PC-9 (cell line): ENCODE results near the gene BLM. TPM values are rescaled to one million over a fixed set of nuclear protein-coding genes. Genes with fewer than 3 reads are reported as not detected.
"Not testable (repeated sequence)": the region's sequence is repeated elsewhere in the genome, so short reads cannot be mapped to it uniquely, and the experiment has no call there.

Source experiments
- BruUV-seq: library from RNA; stranded (reverse); fragments of 400-500 nt; replicated peaks from 2 replicates; lab custom pipeline; 2021; lab: Mats Ljungman, UMichigan
- CTCF ChIA-PET: fragments of 300-600 bp; sonication (Branson Sonifier 250); formaldehyde crosslinking; loops from one replicate; lab custom pipeline; 2022; ENCODE audit warnings: antibody characterized with exemption; lab: Charles Lee
- POLR2A ChIA-PET: fragments of 300-600 bp; sonication (Branson Sonifier 250); formaldehyde crosslinking; loops from one replicate; lab custom pipeline; 2022; ENCODE audit warnings: antibody characterized with exemption; ENCODE audit not compliant: unreplicated experiment; lab: Charles Lee
- DNase-seq, 2 experiments: peaks; one replicate each; pipeline versions ENCODE4 v3.0.0 to v3.0.0-alpha.2; 2015 to 2022; ENCODE audit warnings: mixed read lengths in 1 of 2
- H2AFZ ChIP-seq: fragments of 200-600 bp; sonication (generic); 2 replicates; pipeline ENCODE4 v1.8.1; 2017; ENCODE audit warnings: antibody characterized with exemption
- H3F3A ChIP-seq: fragments of 200-600 bp; sonication (generic); 2 replicates; pipeline ENCODE4 v1.8.1; 2017; ENCODE audit warnings: antibody characterized with exemption, mild to moderate bottlenecking, low read depth; ENCODE audit not compliant: insufficient read depth
- H3K27ac ChIP-seq: fragments of 200-600 bp; sonication (generic); 2 replicates; pipeline ENCODE4 v1.6.1; 2016; ENCODE audit warnings: mixed run types
- H3K27me3 ChIP-seq: fragments of 200-600 bp; sonication (generic); 2 replicates; pipeline ENCODE4 v1.6.1; 2016; ENCODE audit warnings: low read depth, mixed run types; ENCODE audit not compliant: insufficient read depth
- H3K36me3 ChIP-seq: fragments of 200-600 bp; sonication (generic); 2 replicates; pipeline ENCODE4 v1.6.1; 2016; ENCODE audit warnings: low read depth, mixed run types
- H3K4me1 ChIP-seq: fragments of 200-600 bp; sonication (generic); replicated peaks from 2 replicates; pipeline ENCODE4 v1.6.1; 2016; ENCODE audit warnings: mixed run types; ENCODE audit not compliant: insufficient read depth
- H3K4me2 ChIP-seq: fragments of 200-600 bp; sonication (generic); 2 replicates; pipeline ENCODE4 v1.6.1; 2017; ENCODE audit warnings: mixed run types
- H3K4me3 ChIP-seq: fragments of 200-600 bp; sonication (generic); 2 replicates; pipeline ENCODE4 v1.6.1; 2016; ENCODE audit warnings: mixed run types
- H3K79me2 ChIP-seq: fragments of 200-600 bp; sonication (generic); 2 replicates; pipeline ENCODE4 v1.6.1; 2017; ENCODE audit warnings: low read depth, mixed run types
- H3K9me2 ChIP-seq: fragments of 200-600 bp; sonication (generic); 2 replicates; pipeline ENCODE4 v1.8.1; 2017; ENCODE audit warnings: mild to moderate bottlenecking; ENCODE audit not compliant: insufficient read depth
- H3K9me3 ChIP-seq: fragments of 200-600 bp; sonication (generic); 2 replicates; pipeline ENCODE4 v1.8.1; 2016; ENCODE audit warnings: low read depth; ENCODE audit not compliant: insufficient read depth
- H4K20me1 ChIP-seq: fragments of 200-600 bp; sonication (generic); 2 replicates; pipeline ENCODE4 v1.8.1; 2017; ENCODE audit not compliant: insufficient read depth
- EZH2 ChIP-seq: fragments of 200-600 bp; sonication (generic); IDR thresholded peaks from 2 replicates; pipeline ENCODE4 v1.8.0; 2017; ENCODE audit warnings: antibody characterized with exemption, low read depth
- intact Hi-C: fragments of 100-400 bp; cut with micrococcal nuclease; formaldehyde crosslinking; loops from one replicate; pipeline ENCODE4 v1.10.0; 2022; ENCODE audit not compliant: unreplicated experiment
- total RNA-seq: library from RNA; stranded (reverse); gene quantifications from 2 replicates; pipeline ENCODE4 v1.2.3, GENCODE V29; 2021
- TF ChIP-seq, protein P1 (sequence below): fragments of 200-600 bp; sonication (generic); conservative IDR thresholded peaks from 2 replicates; pipeline ENCODE4 v1.6.1; 2017; ENCODE audit warnings: mixed run types, antibody characterized with exemption, mild to moderate bottlenecking, moderate library complexity

BLM gene
- total RNA-seq, 1 experiment from 2014 or later: 19.1 TPM

DNA sequence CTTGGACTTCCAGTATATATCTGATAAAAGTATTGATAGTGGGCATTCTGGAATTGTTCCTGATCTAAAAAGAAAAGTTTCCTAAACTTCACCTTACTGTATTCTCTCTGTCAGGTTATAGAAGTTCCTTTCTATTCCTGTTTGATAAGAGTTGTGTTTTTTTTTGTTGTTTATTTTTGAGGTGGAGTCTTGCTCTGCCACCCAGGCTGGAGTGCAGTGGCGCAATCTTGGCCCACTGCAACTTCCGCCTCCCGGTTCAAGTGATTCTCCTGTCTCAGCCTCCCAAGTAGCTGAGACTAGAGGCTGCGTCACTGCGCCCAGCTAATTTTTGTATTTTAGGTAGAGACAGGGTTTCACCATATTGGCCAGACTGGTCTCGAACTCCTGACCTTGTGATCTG lies 13.1 kb downstream of the BLM start:
- Histone ChIP-seq H3K79me2 (peaks cover 12% of the 10 kb centered on the region), H3K4me3 (no peak overlapping the region), H3K36me3 (peaks cover 4% of the 10 kb centered on the region; the same call in 1 of the 2 replicates), H4K20me1 (no peaks in the 10 kb centered on the region; the same call in 1 of the 2 replicates), H3K27me3 (no peaks in the 10 kb centered on the region), H3K9me2 (no peaks in the 10 kb centered on the region), H2AFZ (no peak overlapping the region), H3K9me3 (no peaks in the 10 kb centered on the region; the same call in 1 of the 2 replicates), H3K4me2 (no peak overlapping the region), H3K27ac (no peak overlapping the region), H3F3A (0 out of 2 replicates have a peak, but pooled peaks cover 7% of the 10 kb centered on the region), H3K4me1 (no peaks in the 10 kb centered on the region)
- ChIA-PET POLR2A (no interaction called here), CTCF (no interaction called here)
- no TSS peak for BruUV-seq
- intact Hi-C loops: no loop called here
- TF ChIP-seq EZH2: no peak
- TF ChIP-seq, protein P1, sequence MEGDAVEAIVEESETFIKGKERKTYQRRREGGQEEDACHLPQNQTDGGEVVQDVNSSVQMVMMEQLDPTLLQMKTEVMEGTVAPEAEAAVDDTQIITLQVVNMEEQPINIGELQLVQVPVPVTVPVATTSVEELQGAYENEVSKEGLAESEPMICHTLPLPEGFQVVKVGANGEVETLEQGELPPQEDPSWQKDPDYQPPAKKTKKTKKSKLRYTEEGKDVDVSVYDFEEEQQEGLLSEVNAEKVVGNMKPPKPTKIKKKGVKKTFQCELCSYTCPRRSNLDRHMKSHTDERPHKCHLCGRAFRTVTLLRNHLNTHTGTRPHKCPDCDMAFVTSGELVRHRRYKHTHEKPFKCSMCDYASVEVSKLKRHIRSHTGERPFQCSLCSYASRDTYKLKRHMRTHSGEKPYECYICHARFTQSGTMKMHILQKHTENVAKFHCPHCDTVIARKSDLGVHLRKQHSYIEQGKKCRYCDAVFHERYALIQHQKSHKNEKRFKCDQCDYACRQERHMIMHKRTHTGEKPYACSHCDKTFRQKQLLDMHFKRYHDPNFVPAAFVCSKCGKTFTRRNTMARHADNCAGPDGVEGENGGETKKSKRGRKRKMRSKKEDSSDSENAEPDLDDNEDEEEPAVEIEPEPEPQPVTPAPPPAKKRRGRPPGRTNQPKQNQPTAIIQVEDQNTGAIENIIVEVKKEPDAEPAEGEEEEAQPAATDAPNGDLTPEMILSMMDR: no peak
- DNase-seq: no peak

- BruUV-seq: no TSS peak
- intact Hi-C loops: no loop called here
- Histone ChIP-seq H3K4me2 (no peak overlapping the region), H3F3A (0 out of 2 replicates have a peak, but pooled peaks cover 7% of the 10 kb centered on the region), H3K36me3 (peaks cover 8% of the 10 kb centered on the region; the same call in 1 of the 2 replicates), H3K9me2 (no peaks in the 10 kb centered on the region), H3K79me2 (peaks cover 3% of the 10 kb centered on the region; the same call in 1 of the 2 replicates), H4K20me1 (no peaks in the 10 kb centered on the region; the same call in 1 of the 2 replicates), H3K4me1 (no peaks in the 10 kb centered on the region), H3K9me3 (no peaks in the 10 kb centered on the region; the same call in 1 of the 2 replicates), H3K27me3 (no peaks in the 10 kb centered on the region), H3K27ac (no peak overlapping the region), H2AFZ (no peak overlapping the region), H3K4me3 (no peak overlapping the region)
- no peak for DNase-seq
- ChIA-PET POLR2A (no interaction called here), CTCF (no interaction called here)
- TF ChIP-seq EZH2: no peak
Observed at GRCh38 chr15:90735923-90736322, 18.8 kb downstream of the BLM start.

DNA sequence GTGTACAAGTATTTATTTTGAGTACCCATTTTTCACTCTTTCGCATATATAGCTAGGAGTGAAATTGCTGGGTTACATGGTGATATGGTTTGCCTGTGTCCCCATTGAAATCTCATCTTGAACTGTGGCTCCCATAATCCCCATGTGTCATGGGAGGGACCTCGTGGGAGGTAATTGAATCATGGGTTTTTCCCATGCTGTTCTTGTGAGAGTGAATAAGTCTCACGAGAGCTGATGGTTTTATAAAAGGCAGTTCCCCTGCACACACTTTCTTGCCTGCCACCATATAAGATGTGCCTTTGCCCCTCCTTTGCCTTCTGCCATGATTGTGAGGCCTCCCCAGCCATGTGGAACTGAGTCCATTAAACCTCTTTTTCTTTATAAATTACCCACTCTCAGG lies 23.4 kb downstream of the BLM start:
- H3K4me1 ChIP-seq, H3K27me3 ChIP-seq, H3K79me2 ChIP-seq, CTCF ChIA-PET, DNase-seq, H3K9me3 ChIP-seq, H3K36me3 ChIP-seq, H3F3A ChIP-seq, H2AFZ ChIP-seq, H3K27ac ChIP-seq, H3K4me2 ChIP-seq, BruUV-seq, H3K4me3 ChIP-seq, POLR2A ChIA-PET, H3K9me2 ChIP-seq, H4K20me1 ChIP-seq, intact Hi-C loops: not testable (repeated sequence)

GRCh38 chr15:90742087-90742486 lies 24.9 kb downstream of the BLM start:
- Histone ChIP-seq H3K4me2 (no peak overlapping the region), H3F3A (no peaks in the 10 kb centered on the region; the same call in 1 of the 2 replicates), H3K9me3 (no peaks in the 10 kb centered on the region), H3K36me3 (no peaks in the 10 kb centered on the region), H3K4me3 (no peak overlapping the region), H3K27ac (no peak overlapping the region), H4K20me1 (no peaks in the 10 kb centered on the region), H3K27me3 (no peaks in the 10 kb centered on the region), H3K4me1 (no peaks in the 10 kb centered on the region), H3K79me2 (no peaks in the 10 kb centered on the region), H2AFZ (no peak overlapping the region), H3K9me2 (no peaks in the 10 kb centered on the region)
- TF ChIP-seq, protein P1: no peak
- no peak for TF ChIP-seq EZH2
- no peak for DNase-seq
- ChIA-PET POLR2A (no interaction called here), CTCF (no interaction called here)
- intact Hi-C loops: no loop called here
- BruUV-seq: no TSS peak
